ENCODE results near the gene PFDN2. TPM values are rescaled to one million over a fixed set of nuclear protein-coding genes. Genes with fewer than 3 reads are reported as not detected.
A peak's percentile ranks its signal among the peaks of the same experiment; 100 is the strongest.

The PFDN2 gene
- total and polyA plus RNA-seq, 5 donors from 2014 or later = 48.0 to 109 (median 93.9) TPM

DNA sequence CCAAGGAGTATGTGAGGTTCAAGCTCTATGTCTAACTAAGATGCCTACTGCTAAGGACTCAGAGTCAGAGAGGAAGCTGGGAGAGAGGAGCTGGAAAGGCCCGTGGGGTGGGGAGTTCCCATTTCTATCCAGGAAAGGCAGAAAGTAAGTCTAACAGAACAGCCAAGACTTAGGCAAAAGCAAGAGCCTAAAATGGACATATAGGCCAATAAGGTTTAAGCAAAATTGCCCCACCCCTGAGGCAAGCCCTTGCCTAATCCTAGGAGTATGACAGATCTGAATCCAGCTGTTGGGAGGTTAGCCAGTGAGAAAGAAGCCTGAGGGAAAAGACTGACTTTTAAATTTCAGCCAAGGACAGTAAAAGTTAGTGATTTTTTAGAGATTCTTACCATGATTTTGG is 21.3 kb downstream of the PFDN2 start:
- Histone ChIP-seq H3K4me1 (ENCODE audit: control insufficient read depth, insufficient read depth, low read length, poor library complexity, severe bottlenecking) (peaks cover 18% of the 10 kb centered on the region), H3K9me3 (ENCODE audit: control insufficient read depth in 2 of 2, low read length in 2 of 2) (no peaks in the 10 kb centered on the region), H3K4me3 (ENCODE audit: low read depth, low read length) (no peak overlapping the region), H3K27me3 (ENCODE audit: control insufficient read depth, insufficient read depth, low read length) (no peaks in the 10 kb centered on the region), H3K36me3 (ENCODE audit: control insufficient read depth, insufficient read depth, low read length) (peaks cover 21% of the 10 kb centered on the region), H3K27ac (ENCODE audit: insufficient read depth, low read length, poor library complexity, severe bottlenecking) (no peak overlapping the region)
- H3K36me3 Mint-ChIP-seq = peaks cover 18% of the 10 kb centered on the region
- DNase-seq (no peak), ATAC-seq (ENCODE audit: low read depth in 2 of 2) (no peak)
- H3K27ac Mint-ChIP-seq = peak overlapping the region; percentile 66 to 100 (median 96)
- peak overlapping the region in 3 of 4 donors; percentile 18 to 96 (median 89) for H3K4me3 Mint-ChIP-seq
- H3K9me3 Mint-ChIP-seq = peaks cover 0 to 6% (median 0%) of the 10 kb centered on the region in 7 donors
- H3K4me1 Mint-ChIP-seq = peaks cover 11 to 23% (median 16%) of the 10 kb centered on the region in 4 donors
- H3K27me3 Mint-ChIP-seq = peaks cover 18% of the 10 kb centered on the region

DNA sequence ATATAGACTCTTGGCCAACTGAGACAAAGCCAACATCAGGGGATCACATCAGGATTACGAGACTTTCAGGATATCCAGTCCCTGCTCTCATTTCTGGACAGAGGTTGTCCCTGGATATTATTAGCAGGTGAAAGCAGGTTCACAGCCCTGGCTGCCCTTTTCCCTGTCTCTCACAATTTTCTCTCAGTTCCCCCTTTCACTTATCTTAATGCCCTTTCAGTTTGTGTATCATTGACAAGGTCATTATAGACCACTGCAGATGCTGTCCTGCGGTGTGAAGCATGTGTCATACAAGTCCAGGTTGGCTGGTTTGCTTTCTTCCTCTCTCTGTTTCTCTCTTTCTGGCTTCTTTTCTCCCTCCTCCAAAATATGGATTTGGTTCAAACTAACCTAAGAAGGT is 21.8 kb downstream of the PFDN2 start:
- Mint-ChIP-seq H3K27ac (peak overlapping the region; percentile 66 to 100 (median 96)), H3K4me1 (peaks cover 11 to 23% (median 16%) of the 10 kb centered on the region in 4 donors), H3K4me3 (peak overlapping the region in 2 of 4 donors; percentile 34 to 96), H3K27me3 (peaks cover 18% of the 10 kb centered on the region), H3K9me3 (peaks cover 0 to 6% (median 0%) of the 10 kb centered on the region in 7 donors), H3K36me3 (peaks cover 18% of the 10 kb centered on the region)
- DNase-seq (no peak), ATAC-seq (ENCODE audit: low read depth in 2 of 2) (no peak)
- Histone ChIP-seq H3K4me1 (ENCODE audit: control insufficient read depth, insufficient read depth, low read length, poor library complexity, severe bottlenecking) (peaks cover 18% of the 10 kb centered on the region), H3K27me3 (ENCODE audit: control insufficient read depth, insufficient read depth, low read length) (no peaks in the 10 kb centered on the region), H3K9me3 (ENCODE audit: control insufficient read depth in 2 of 2, low read length in 2 of 2) (no peaks in the 10 kb centered on the region), H3K36me3 (ENCODE audit: control insufficient read depth, insufficient read depth, low read length) (peaks cover 17% of the 10 kb centered on the region), H3K4me3 (ENCODE audit: low read depth, low read length) (no peak overlapping the region), H3K27ac (ENCODE audit: insufficient read depth, low read length, poor library complexity, severe bottlenecking) (no peak overlapping the region)

DNA sequence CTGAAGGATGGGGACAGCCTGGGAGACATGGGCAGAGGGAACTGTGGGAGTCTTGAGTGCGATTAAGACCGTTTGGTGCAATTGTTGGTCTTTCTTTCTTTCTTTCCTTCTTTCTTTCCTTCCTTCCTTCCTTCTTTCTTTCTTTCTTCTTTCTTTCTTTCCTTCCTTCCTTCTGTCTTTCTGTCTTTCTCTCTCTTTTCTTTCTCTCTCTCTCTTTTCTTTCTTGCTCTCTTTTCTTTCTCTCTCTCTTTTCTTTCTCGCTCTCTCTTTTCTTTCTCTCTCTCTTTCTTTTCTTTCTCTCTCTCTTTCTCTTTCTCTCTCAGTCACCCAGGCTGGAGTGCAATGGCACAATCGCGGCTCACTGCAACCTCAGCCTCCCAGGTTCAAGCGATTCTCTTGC is 22.6 kb downstream of the PFDN2 start:
- H3K27ac Mint-ChIP-seq = peak overlapping the region in 2 of 3 donors; percentile 45 to 46
- no peak overlapping the region for H3K4me3 ChIP-seq (ENCODE audit: low read depth, low read length)
- H3K9me3 ChIP-seq (ENCODE audit: control insufficient read depth in 2 of 2, low read length in 2 of 2) = no peaks in the 10 kb centered on the region
- peaks cover 16% of the 10 kb centered on the region for H3K36me3 Mint-ChIP-seq
- peaks cover 11 to 23% (median 17%) of the 10 kb centered on the region in 4 donors for H3K4me1 Mint-ChIP-seq
- H3K27me3 ChIP-seq (ENCODE audit: control insufficient read depth, insufficient read depth, low read length) = no peaks in the 10 kb centered on the region
- peak overlapping the region in 1 of 4 donors; percentile 76 for H3K4me3 Mint-ChIP-seq
- H3K9me3 Mint-ChIP-seq = peaks cover 0 to 6% (median 0%) of the 10 kb centered on the region in 7 donors
- H3K27me3 Mint-ChIP-seq = peaks cover 18% of the 10 kb centered on the region
- H3K27ac ChIP-seq (ENCODE audit: insufficient read depth, low read length, poor library complexity, severe bottlenecking) = no peak overlapping the region
- ATAC-seq (ENCODE audit: low read depth in 2 of 2) (no peak), DNase-seq (no peak)
- peaks cover 10% of the 10 kb centered on the region for H3K36me3 ChIP-seq (ENCODE audit: control insufficient read depth, insufficient read depth, low read length)
- H3K4me1 ChIP-seq (ENCODE audit: control insufficient read depth, insufficient read depth, low read length, poor library complexity, severe bottlenecking) = peaks cover 18% of the 10 kb centered on the region

DNA sequence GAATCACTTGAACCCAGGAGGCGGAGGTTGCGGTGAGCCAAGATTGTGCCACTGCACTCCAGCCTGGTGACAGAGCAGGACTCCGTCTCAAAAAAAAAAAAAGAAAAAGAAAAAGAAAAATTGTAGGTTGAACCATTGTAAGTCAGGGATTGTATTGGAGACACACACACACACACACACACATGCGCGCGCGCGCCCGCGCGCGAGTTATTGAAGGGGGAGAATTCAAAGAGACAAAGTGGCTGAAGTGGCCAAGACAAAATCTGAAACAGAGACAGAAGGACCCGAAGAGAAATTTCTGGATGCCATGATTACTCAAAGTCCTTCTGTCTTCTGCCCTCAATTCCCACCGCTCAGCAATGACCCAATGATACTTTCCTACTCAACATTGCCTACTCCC is 23.4 kb downstream of the PFDN2 start:
- H3K4me1 ChIP-seq (ENCODE audit: control insufficient read depth, insufficient read depth, low read length, poor library complexity, severe bottlenecking) = peaks cover 18% of the 10 kb centered on the region
- Mint-ChIP-seq H3K27ac (no peak overlapping the region), H3K27me3 (peaks cover 18% of the 10 kb centered on the region), H3K9me3 (peaks cover 0 to 6% (median 0%) of the 10 kb centered on the region in 7 donors), H3K4me3 (peak overlapping the region in 1 of 4 donors; percentile 76), H3K36me3 (peaks cover 9% of the 10 kb centered on the region), H3K4me1 (peaks cover 11 to 23% (median 17%) of the 10 kb centered on the region in 4 donors)
- no peaks in the 10 kb centered on the region for H3K27me3 ChIP-seq (ENCODE audit: control insufficient read depth, insufficient read depth, low read length)
- no peak overlapping the region for H3K27ac ChIP-seq (ENCODE audit: insufficient read depth, low read length, poor library complexity, severe bottlenecking)
- DNase-seq (no peak), ATAC-seq (ENCODE audit: low read depth in 2 of 2) (no peak)
- peaks cover 2% of the 10 kb centered on the region for H3K36me3 ChIP-seq (ENCODE audit: control insufficient read depth, insufficient read depth, low read length)
- H3K9me3 ChIP-seq (ENCODE audit: control insufficient read depth in 2 of 2, low read length in 2 of 2) = no peaks in the 10 kb centered on the region
- H3K4me3 ChIP-seq (ENCODE audit: low read depth, low read length) = no peak overlapping the region

DNA sequence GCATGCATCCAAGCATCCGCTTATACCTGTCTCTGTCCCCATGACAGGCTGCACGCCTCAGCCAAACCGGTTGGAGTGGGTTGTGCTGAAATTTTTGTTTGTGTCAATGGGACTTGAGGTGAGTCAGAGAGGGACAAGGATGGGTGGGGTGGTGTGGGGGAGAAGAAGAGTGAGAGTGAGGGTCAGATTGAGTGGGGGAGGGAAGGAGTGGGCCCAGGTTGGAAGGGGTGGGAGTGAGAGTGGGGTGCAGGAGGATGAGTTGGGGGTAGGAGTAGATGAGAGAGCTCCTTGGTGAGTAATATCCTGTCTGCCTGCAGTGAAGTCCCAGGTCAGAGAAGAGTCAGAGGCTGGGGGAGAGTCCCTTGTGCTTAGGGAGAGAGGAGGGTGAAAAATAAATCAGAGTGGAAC is 25.2 kb downstream of the PFDN2 start:
- H3K27ac ChIP-seq (ENCODE audit: insufficient read depth, low read length, poor library complexity, severe bottlenecking) = no peak overlapping the region
- H3K27me3 Mint-ChIP-seq = peaks cover 13% of the 10 kb centered on the region
- no peak overlapping the region for H3K27ac Mint-ChIP-seq
- peak in 1 of 2 donors; percentile 33 for ATAC-seq (ENCODE audit: low read depth in 2 of 2)
- H3K4me1 Mint-ChIP-seq = peaks cover 5 to 15% (median 10%) of the 10 kb centered on the region in 4 donors
- H3K4me3 ChIP-seq (ENCODE audit: low read depth, low read length) = no peak overlapping the region
- H3K27me3 ChIP-seq (ENCODE audit: control insufficient read depth, insufficient read depth, low read length) = no peaks in the 10 kb centered on the region
- H3K4me3 Mint-ChIP-seq = no peak overlapping the region
- H3K4me1 ChIP-seq (ENCODE audit: control insufficient read depth, insufficient read depth, low read length, poor library complexity, severe bottlenecking) = peaks cover 7% of the 10 kb centered on the region
- DNase-seq = peak in 1 of 3 donors; percentile 34
- H3K36me3 ChIP-seq (ENCODE audit: control insufficient read depth, insufficient read depth, low read length) = no peaks in the 10 kb centered on the region
- peaks cover 0 to 2% (median 0%) of the 10 kb centered on the region in 7 donors for H3K9me3 Mint-ChIP-seq
- H3K9me3 ChIP-seq (ENCODE audit: control insufficient read depth in 2 of 2, low read length in 2 of 2) = no peaks in the 10 kb centered on the region
- H3K36me3 Mint-ChIP-seq = peaks cover 3% of the 10 kb centered on the region

DNA sequence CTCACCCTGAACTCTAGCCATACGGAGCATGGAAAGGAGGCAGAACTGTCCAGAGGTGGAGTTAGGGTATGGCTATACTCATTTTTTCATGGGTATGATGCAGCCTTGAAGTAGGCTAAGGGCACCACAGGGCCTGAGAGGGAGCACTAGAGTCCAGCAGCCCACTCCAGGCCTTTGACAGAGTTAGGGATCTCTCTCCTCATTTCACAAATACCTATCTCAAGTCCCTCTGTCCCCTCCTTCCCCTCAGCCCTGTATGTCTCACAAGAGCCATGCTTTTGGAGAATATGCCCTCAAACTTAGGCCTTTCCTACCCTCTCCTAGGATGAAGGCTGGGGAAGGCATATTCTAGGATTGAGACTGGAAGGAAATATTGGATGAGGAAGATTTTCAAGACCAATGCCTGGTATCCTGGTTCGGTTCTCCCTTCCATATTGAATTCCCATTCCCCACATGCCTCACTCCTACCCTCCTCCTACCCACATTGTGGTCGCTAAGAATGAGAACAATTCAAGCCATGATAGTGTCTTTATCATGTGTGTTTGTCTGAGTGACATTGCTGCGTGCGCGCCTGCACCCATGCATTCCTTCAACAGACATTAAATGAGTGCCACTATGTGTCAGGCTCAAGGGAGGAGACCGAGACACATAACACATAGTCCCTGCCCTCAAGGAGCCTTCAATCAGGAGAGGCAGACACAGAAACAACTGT is 25.9 kb downstream of the PFDN2 start:
- no peaks in the 10 kb centered on the region for H3K9me3 Mint-ChIP-seq
- ATAC-seq (ENCODE audit: low read depth in 2 of 2) = no peak

DNA sequence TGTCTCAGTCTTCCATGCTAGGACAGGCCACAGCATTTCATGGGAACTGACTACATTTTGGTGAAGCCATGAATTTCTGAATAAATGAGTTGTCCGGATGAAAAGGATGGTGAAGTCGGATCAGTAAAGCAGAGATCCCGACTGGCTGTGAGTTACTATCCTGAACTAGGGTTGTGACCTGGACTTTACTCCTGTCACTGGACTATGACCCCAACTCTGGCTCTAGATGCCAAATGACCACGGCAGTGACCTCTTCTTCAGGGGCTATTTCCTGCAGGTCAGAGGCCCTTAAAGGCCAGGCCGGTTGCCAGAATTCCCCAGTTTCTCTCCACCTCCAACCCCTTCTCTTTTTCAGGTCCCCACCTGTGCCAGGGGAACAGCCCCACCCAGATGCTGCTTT is 26.7 kb downstream of the PFDN2 start:
- peaks cover 0 to 6% (median 1%) of the 10 kb centered on the region in 4 donors for H3K4me1 Mint-ChIP-seq
- Histone ChIP-seq H3K9me3 (ENCODE audit: control insufficient read depth in 2 of 2, low read length in 2 of 2) (no peaks in the 10 kb centered on the region), H3K27me3 (ENCODE audit: control insufficient read depth, insufficient read depth, low read length) (no peaks in the 10 kb centered on the region), H3K36me3 (ENCODE audit: control insufficient read depth, insufficient read depth, low read length) (no peaks in the 10 kb centered on the region), H3K4me1 (ENCODE audit: control insufficient read depth, insufficient read depth, low read length, poor library complexity, severe bottlenecking) (no peaks in the 10 kb centered on the region), H3K4me3 (ENCODE audit: low read depth, low read length) (no peak overlapping the region), H3K27ac (ENCODE audit: insufficient read depth, low read length, poor library complexity, severe bottlenecking) (no peak overlapping the region)
- no peaks in the 10 kb centered on the region for H3K36me3 Mint-ChIP-seq
- no peak for ATAC-seq (ENCODE audit: low read depth in 2 of 2)
- no peak overlapping the region for H3K4me3 Mint-ChIP-seq
- H3K9me3 Mint-ChIP-seq = no peaks in the 10 kb centered on the region
- H3K27me3 Mint-ChIP-seq = no peaks in the 10 kb centered on the region
- no peak overlapping the region for H3K27ac Mint-ChIP-seq
- DNase-seq = no peak

More for the DNA sequence above, 25.9 kb downstream of the PFDN2 start:
- H3K27ac ChIP-seq (ENCODE audit: insufficient read depth, low read length, poor library complexity, severe bottlenecking) = no peak overlapping the region
- H3K9me3 ChIP-seq (ENCODE audit: control insufficient read depth in 2 of 2, low read length in 2 of 2) = no peaks in the 10 kb centered on the region
- no peak overlapping the region for H3K4me3 ChIP-seq (ENCODE audit: low read depth, low read length)
- Mint-ChIP-seq H3K27ac (no peak overlapping the region), H3K4me3 (no peak overlapping the region), H3K27me3 (peaks cover 7% of the 10 kb centered on the region), H3K4me1 (peaks cover 0 to 9% (median 4%) of the 10 kb centered on the region in 4 donors), H3K36me3 (no peaks in the 10 kb centered on the region)
- no peaks in the 10 kb centered on the region for H3K36me3 ChIP-seq (ENCODE audit: control insufficient read depth, insufficient read depth, low read length)
- no peak for DNase-seq
- peaks cover under 1% of the 10 kb centered on the region for H3K4me1 ChIP-seq (ENCODE audit: control insufficient read depth, insufficient read depth, low read length, poor library complexity, severe bottlenecking)
- no peaks in the 10 kb centered on the region for H3K27me3 ChIP-seq (ENCODE audit: control insufficient read depth, insufficient read depth, low read length)

DNA sequence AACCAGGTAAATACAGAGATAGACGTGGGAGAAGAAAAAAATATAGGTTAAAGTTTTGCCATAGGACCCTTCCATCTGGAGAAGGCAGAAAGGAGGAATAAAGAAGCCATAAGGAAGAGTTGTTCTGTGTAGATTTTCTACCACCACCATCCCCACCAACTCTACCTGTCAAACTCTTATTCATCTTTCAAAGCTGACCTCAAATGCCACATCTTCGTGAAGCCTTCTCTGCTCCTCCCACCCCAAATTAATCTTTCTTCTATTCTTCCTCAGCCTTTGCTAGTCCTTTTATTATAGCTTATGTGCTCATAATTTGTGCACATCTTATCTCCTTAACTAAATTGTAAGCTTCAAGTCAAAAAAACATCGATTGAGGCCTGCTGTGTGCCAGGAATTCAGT is 27.2 kb downstream of the PFDN2 start:
- DNase-seq (no peak), ATAC-seq (ENCODE audit: low read depth in 2 of 2) (no peak)
- H3K4me3 ChIP-seq (ENCODE audit: low read depth, low read length) = no peak overlapping the region
- no peaks in the 10 kb centered on the region for H3K36me3 Mint-ChIP-seq
- no peaks in the 10 kb centered on the region for H3K36me3 ChIP-seq (ENCODE audit: control insufficient read depth, insufficient read depth, low read length)
- H3K27ac ChIP-seq (ENCODE audit: insufficient read depth, low read length, poor library complexity, severe bottlenecking) = no peak overlapping the region
- H3K4me3 Mint-ChIP-seq = peak overlapping the region in 1 of 4 donors; percentile 44
- H3K9me3 Mint-ChIP-seq = no peaks in the 10 kb centered on the region
- H3K4me1 ChIP-seq (ENCODE audit: control insufficient read depth, insufficient read depth, low read length, poor library complexity, severe bottlenecking) = no peaks in the 10 kb centered on the region
- H3K4me1 Mint-ChIP-seq = peaks cover 0 to 5% (median 1%) of the 10 kb centered on the region in 4 donors
- H3K27me3 Mint-ChIP-seq = no peaks in the 10 kb centered on the region
- no peaks in the 10 kb centered on the region for H3K9me3 ChIP-seq (ENCODE audit: control insufficient read depth in 2 of 2, low read length in 2 of 2)
- no peak overlapping the region for H3K27ac Mint-ChIP-seq
- no peaks in the 10 kb centered on the region for H3K27me3 ChIP-seq (ENCODE audit: control insufficient read depth, insufficient read depth, low read length)

Data from CD4-positive, CD25-positive, alpha-beta regulatory T cell (primary cell).